H9 (cell line): ENCODE results near the gene LDB2. TPM values are rescaled to one million over a fixed set of nuclear protein-coding genes. Genes with fewer than 3 reads are reported as not detected.

Experiments
- DNase-seq: peaks from one replicate; pipeline ENCODE4 v3.0.0-alpha.2; 2017
- H2AFZ ChIP-seq: one replicate; pipeline ENCODE4 v1.6.1; 2013; ENCODE audit warnings: mild to moderate bottlenecking, low read length, control low read depth, moderate library complexity
- H2AK5ac ChIP-seq: 2 replicates; pipeline ENCODE4 v1.6.1; 2013; ENCODE audit warnings: low read length, control low read depth, mixed read lengths; ENCODE audit not compliant: insufficient read length
- H2BK120ac ChIP-seq: one replicate; pipeline ENCODE4 v1.6.1; 2013; ENCODE audit warnings: low read depth, mild to moderate bottlenecking, low read length, control low read depth, inconsistent platforms; ENCODE audit not compliant: poor library complexity, severe bottlenecking
- H2BK12ac ChIP-seq: 2 replicates; pipeline ENCODE4 v1.6.1; 2013; ENCODE audit warnings: low read length, control low read depth, mixed read lengths, low read depth; ENCODE audit not compliant: insufficient read length
- H2BK15ac ChIP-seq: 2 replicates; pipeline ENCODE4 v1.6.1; 2013; ENCODE audit warnings: low read depth, low read length, control low read depth
- H2BK20ac ChIP-seq: one replicate; pipeline ENCODE4 v1.6.1; 2013; ENCODE audit warnings: low read depth, mild to moderate bottlenecking, low read length, control low read depth, inconsistent platforms; ENCODE audit not compliant: poor library complexity, severe bottlenecking
- H2BK5ac ChIP-seq: 2 replicates; pipeline ENCODE4 v1.6.1; 2013; ENCODE audit warnings: low read length, control low read depth, mixed read lengths; ENCODE audit not compliant: insufficient read length
- H3K14ac ChIP-seq: 2 replicates; pipeline ENCODE4 v1.6.1; 2013; ENCODE audit warnings: low read length, control low read depth; ENCODE audit not compliant: insufficient read depth
- H3K18ac ChIP-seq: 2 replicates; pipeline ENCODE4 v1.6.1; 2013; ENCODE audit warnings: low read depth, mild to moderate bottlenecking, mixed read lengths, low read length, control low read depth; ENCODE audit not compliant: insufficient read length
- H3K23ac ChIP-seq: 2 replicates; pipeline ENCODE4 v1.6.1; 2013; ENCODE audit warnings: low read length, control low read depth, mixed read lengths, low read depth; ENCODE audit not compliant: insufficient read length
- H3K23me2 ChIP-seq: 2 replicates; pipeline ENCODE4 v1.6.1; 2013; ENCODE audit warnings: low read depth, mild to moderate bottlenecking, mixed read lengths, low read length, control low read depth; ENCODE audit not compliant: insufficient read length, poor library complexity, severe bottlenecking
- H3K27ac ChIP-seq: 2 replicates; pipeline ENCODE4 v1.5.1; 2013; ENCODE audit warnings: low read length, control low read depth, mixed read lengths, low read depth; ENCODE audit not compliant: insufficient read length
- H3K27me3 ChIP-seq: 2 replicates; pipeline ENCODE4 v1.6.1; 2013; ENCODE audit warnings: low read length, control low read depth, inconsistent platforms; ENCODE audit not compliant: insufficient read depth
- H3K4ac ChIP-seq: 2 replicates; pipeline ENCODE4 v1.6.1; 2013; ENCODE audit warnings: low read depth, mild to moderate bottlenecking, control low read depth, inconsistent platforms, low read length, moderate library complexity
- H3K4me1 ChIP-seq: 2 replicates; pipeline ENCODE4 v1.6.1; 2013; ENCODE audit warnings: low read length, control low read depth, inconsistent platforms; ENCODE audit not compliant: insufficient read depth
- H3K4me2 ChIP-seq: 2 replicates; pipeline ENCODE4 v1.6.1; 2013; ENCODE audit warnings: low read length, control low read depth, mixed read lengths; ENCODE audit not compliant: insufficient read length, insufficient read depth
- H3K56ac ChIP-seq: 2 replicates; pipeline ENCODE4 v1.6.1; 2013; ENCODE audit warnings: low read depth, mild to moderate bottlenecking, mixed read lengths, low read length, control low read depth; ENCODE audit not compliant: insufficient read length
- H3K79me1 ChIP-seq: 2 replicates; pipeline ENCODE4 v1.6.1; 2013; ENCODE audit warnings: low read depth, mild to moderate bottlenecking, moderate library complexity, low read length, control low read depth, inconsistent platforms; ENCODE audit not compliant: insufficient read depth, poor library complexity, severe bottlenecking
- H3K79me2 ChIP-seq: 2 replicates; pipeline ENCODE4 v1.6.1; 2013; ENCODE audit warnings: low read length, control low read depth, inconsistent platforms; ENCODE audit not compliant: insufficient read depth
- H3K9ac ChIP-seq: 2 replicates; pipeline ENCODE4 v1.6.1; 2013; ENCODE audit warnings: low read length, control low read depth, mixed read lengths; ENCODE audit not compliant: insufficient read length; ENCODE audit errors: extremely low read depth
- H3K9me3 ChIP-seq: one replicate; pipeline ENCODE4 v1.6.1; 2013; ENCODE audit warnings: low read depth, low read length, inconsistent platforms; ENCODE audit not compliant: control insufficient read depth
- H3T11ph ChIP-seq: one replicate; pipeline ENCODE4 v1.6.1; 2013; ENCODE audit warnings: mild to moderate bottlenecking, low read length, control low read depth, inconsistent platforms
- H4K20me1 ChIP-seq: one replicate; pipeline ENCODE4 v1.6.1; 2013; ENCODE audit not compliant: control insufficient read depth, insufficient read length, insufficient read depth
- H4K5ac ChIP-seq: 2 replicates; pipeline ENCODE4 v1.6.1; 2013; ENCODE audit warnings: low read depth, mild to moderate bottlenecking, mixed read lengths, low read length, control low read depth; ENCODE audit not compliant: insufficient read length
- H4K8ac ChIP-seq: replicated peaks from 2 replicates; pipeline ENCODE4 v1.6.1; 2013; ENCODE audit warnings: low read length, control low read depth, mixed read lengths, low read depth; ENCODE audit not compliant: insufficient read length
- H4K91ac ChIP-seq: 2 replicates; pipeline ENCODE4 v1.6.1; 2013; ENCODE audit warnings: low read depth, mild to moderate bottlenecking, moderate library complexity, mixed read lengths, low read length, control low read depth; ENCODE audit not compliant: insufficient read length
- H3K27ac Mint-ChIP-seq, 3 experiments: 2 replicates in 2 of 3; 3 replicates in 1 of 3; pipeline ENCODE4 v1.8.0; 2020 to 2021; ENCODE audit warnings: mixed read lengths in 3 of 3, mild to moderate bottlenecking in 1 of 3, moderate library complexity in 1 of 3
- H3K27me3 Mint-ChIP-seq: 2 replicates; pipeline ENCODE4 v1.8.0; 2021; ENCODE audit warnings: low read depth, mild to moderate bottlenecking, moderate library complexity, mixed read lengths
- H3K36me3 Mint-ChIP-seq, 3 experiments: 2 replicates in 2 of 3; 3 replicates in 1 of 3; pipeline ENCODE4 v1.8.0; 2020 to 2021; ENCODE audit warnings: low read depth in 3 of 3, mixed read lengths in 3 of 3; ENCODE audit not compliant: insufficient read depth in 1 of 3
- H3K4me1 Mint-ChIP-seq, 2 experiments: 2 replicates each; pipeline ENCODE4 v1.8.0; 2020; ENCODE audit warnings: mixed read lengths in 2 of 2
- H3K4me3 Mint-ChIP-seq, 2 experiments: 2 replicates in 1 of 2; 3 replicates in 1 of 2; pipeline ENCODE4 v1.8.0; 2020 to 2021; ENCODE audit warnings: mild to moderate bottlenecking in 2 of 2, mixed read lengths in 2 of 2, moderate library complexity in 1 of 2
- H3K9me3 Mint-ChIP-seq, 2 experiments: 2 replicates in 1 of 2; 3 replicates in 1 of 2; pipeline ENCODE4 v1.8.0; 2020; ENCODE audit warnings: mild to moderate bottlenecking in 2 of 2, mixed read lengths in 2 of 2, moderate library complexity in 1 of 2
- CTCF ChIP-seq: fragments of 200-600 bp; sonication (generic); conservative IDR thresholded peaks from 3 replicates; pipeline ENCODE4 v1.8.0; 2021; ENCODE audit warnings: antibody characterized with exemption, mild to moderate bottlenecking
- WGBS: extraction: QIAGEN DNeasy Blood & Tissue Kit; methylation state at CpG from one replicate; pipeline ENCODE4 v1.1.7; 2013; ENCODE audit warnings: missing lambda C conversion rate, low lambda C conversion rate, mixed read lengths; ENCODE audit not compliant: insufficient read length; ENCODE audit errors: extremely low coverage; 5-methylcytosine and 5-hydroxymethylcytosine counted together
- total RNA-seq: library from RNA; stranded (reverse); gene quantifications from 2 replicates; pipeline ENCODE4 v1.2.1, GENCODE V29; 2021

The LDB2 gene
- total RNA-seq, 1 experiment from 2014 or later: 22.5 TPM

- Histone ChIP-seq H2AFZ (no peak overlapping the region), H3K23me2 (no peaks in the 10 kb centered on the region), H2BK5ac (no peak overlapping the region), H2AK5ac (no peak overlapping the region), H2BK15ac (no peak overlapping the region), H2BK12ac (no peak overlapping the region), H3K4ac (no peak overlapping the region), H3K79me1 (peaks cover 3% of the 10 kb centered on the region), H3K27ac (no peak overlapping the region), H3K9me3 (no peaks in the 10 kb centered on the region), H3K4me2 (no peak overlapping the region), H3K9ac (no peak overlapping the region), H3K27me3 (no peaks in the 10 kb centered on the region), H3T11ph (no peak overlapping the region), H4K8ac (no peak overlapping the region), H2BK20ac (no peak overlapping the region), H4K5ac (no peak overlapping the region), H4K20me1 (no peaks in the 10 kb centered on the region), H4K91ac (no peak overlapping the region), H3K23ac (no peak overlapping the region), H3K18ac (no peak overlapping the region), H3K79me2 (peaks cover 4% of the 10 kb centered on the region; the same call in 1 of the 2 replicates), H2BK120ac (no peak overlapping the region), H3K14ac (no peak overlapping the region), H3K56ac (no peak overlapping the region), H3K4me1 (peaks cover 12% of the 10 kb centered on the region; the same call in 1 of the 2 replicates)
- H3K36me3 Mint-ChIP-seq: peaks cover 10 to 21% (median 13%) of the 10 kb centered on the region in 3 experiments
- peaks cover 5 to 8% of the 10 kb centered on the region in 2 experiments; a peak in 3 of 4 replicates for H3K4me1 Mint-ChIP-seq
- DNase-seq: no peak
- no peak overlapping the region for H3K4me3 Mint-ChIP-seq
- no CpG with 5 or more reads among the region's 12 CpGs for WGBS
- no peaks in the 10 kb centered on the region; a peak in 1 of 5 replicates for H3K9me3 Mint-ChIP-seq
- TF ChIP-seq CTCF: no peak
- no peaks in the 10 kb centered on the region for H3K27me3 Mint-ChIP-seq
- H3K27ac Mint-ChIP-seq: 0 out of 7 replicates have a peak overlapping the region, but pooled peaks of 1 of the 3 experiments have one; percentile 27
These were observed 28.7 kb downstream of the LDB2 start for GRCh38 chr4:16869594-16870245.
